H1 (cell line): ENCODE measurements around the gene MRC2. TPM values are rescaled to one million over a fixed set of nuclear protein-coding genes. Genes with fewer than 3 reads are reported as not detected.

Experiments used
- BCL11A ChIP-seq, 2 experiments: IDR thresholded peaks; one replicate each; pipeline ENCODE4 v1.6.1; 2011; ENCODE audit warnings: low read depth in 2 of 2, low read length in 2 of 2, mild to moderate bottlenecking in 2 of 2
- EP300 ChIP-seq, 2 experiments: IDR thresholded peaks; 1 replicate in 1 of 2; 2 replicates in 1 of 2; pipeline ENCODE4 v1.6.1; 2011 to 2012; ENCODE audit warnings: low read depth in 2 of 2, low read length in 2 of 2, mild to moderate bottlenecking in 2 of 2, borderline replicate concordance in 1 of 2, inconsistent platforms in 1 of 2, moderate library complexity in 1 of 2
- FOSL1 ChIP-seq: IDR thresholded peaks from 2 replicates; pipeline ENCODE4 v1.6.1; 2011; ENCODE audit warnings: mild to moderate bottlenecking, low read depth, low read length, moderate library complexity; ENCODE audit not compliant: insufficient read depth
- GTF2F1 ChIP-seq: IDR thresholded peaks from 2 replicates; pipeline ENCODE4 v1.6.1; 2012; ENCODE audit warnings: low read depth, low read length, improper control_type of control experiment, borderline replicate concordance
- RNF2 ChIP-seq: fragments of 200-900, 300-1000 bp; sonication (generic); IDR thresholded peaks from 2 replicates; pipeline ENCODE4 v1.7.1; 2016; ENCODE audit warnings: borderline replicate concordance, low read depth, mild to moderate bottlenecking, antibody characterized with exemption, low read length; ENCODE audit not compliant: poor library complexity, severe bottlenecking; ENCODE audit errors: missing control alignments
- TAF1 ChIP-seq: IDR thresholded peaks from 2 replicates; pipeline ENCODE4 v1.6.1; 2011; ENCODE audit warnings: mild to moderate bottlenecking, low read depth, low read length
- polyA plus RNA-seq, 7 experiments: library from polyadenylated mRNA; depleted of rRNA in 3 of 7; stranded (reverse) in 5 of 7; unstranded in 2 of 7; fragments of >200 nt in 5 of 7; fragments of 200-250 nt in 2 of 7; gene quantifications; 1 replicate in 5 of 7; 2 replicates in 1 of 7; 4 replicates in 1 of 7; pipeline versions ENCODE4 v1.2.1 to v1.2.3, GENCODE V29; 2011 to 2013; ENCODE audit warnings: missing spikeins in 2 of 7, mixed read lengths in 2 of 7
- total RNA-seq: library from RNA; stranded (reverse); fragmentation: NEBNext Ultra II Directional; extraction: Animal tissue kit (Norgen Biotek cat#: 25700); gene quantifications from 2 replicates; pipeline ENCODE4 v1.2.1, GENCODE V29; 2021

MRC2 gene
- total and polyA plus RNA-seq, 2 of the 8 experiments (the other 6 are each of a cell fraction or from before 2014, with no cell fraction given): 7.0 to 24.2 TPM

- TF ChIP-seq FOSL1 (no peak), GTF2F1 (no peak), EP300 (IDR thresholded peaks at IDR 0.05; ENCODE audit: borderline replicate concordance in 1 of 2, low read depth in 2 of 2, low read length in 2 of 2) (no peak), RNF2 (no peak), TAF1 (no peak), BCL11A (IDR thresholded peaks at IDR 0.05; ENCODE audit: low read depth in 2 of 2, low read length in 2 of 2) (no peak)
Observed at GRCh38 chr17:62648251-62648955, 20.9 kb downstream of the MRC2 start (continued).
